Ammon's horn (tissue), 1 donor: ENCODE measurements around the gene FXN.
A peak's percentile ranks its signal among the peaks of the same experiment; 100 is the strongest.
"Not testable (repeated sequence)": the region's sequence is repeated elsewhere in the genome, so short reads cannot be mapped to it uniquely, and the experiment has no call there.

Source experiments
- DNase-seq: peaks from one replicate; pipeline ENCODE4 v3.0.0-alpha.2; 2016; ENCODE audit warnings: low spot score

Gene FXN

DNA sequence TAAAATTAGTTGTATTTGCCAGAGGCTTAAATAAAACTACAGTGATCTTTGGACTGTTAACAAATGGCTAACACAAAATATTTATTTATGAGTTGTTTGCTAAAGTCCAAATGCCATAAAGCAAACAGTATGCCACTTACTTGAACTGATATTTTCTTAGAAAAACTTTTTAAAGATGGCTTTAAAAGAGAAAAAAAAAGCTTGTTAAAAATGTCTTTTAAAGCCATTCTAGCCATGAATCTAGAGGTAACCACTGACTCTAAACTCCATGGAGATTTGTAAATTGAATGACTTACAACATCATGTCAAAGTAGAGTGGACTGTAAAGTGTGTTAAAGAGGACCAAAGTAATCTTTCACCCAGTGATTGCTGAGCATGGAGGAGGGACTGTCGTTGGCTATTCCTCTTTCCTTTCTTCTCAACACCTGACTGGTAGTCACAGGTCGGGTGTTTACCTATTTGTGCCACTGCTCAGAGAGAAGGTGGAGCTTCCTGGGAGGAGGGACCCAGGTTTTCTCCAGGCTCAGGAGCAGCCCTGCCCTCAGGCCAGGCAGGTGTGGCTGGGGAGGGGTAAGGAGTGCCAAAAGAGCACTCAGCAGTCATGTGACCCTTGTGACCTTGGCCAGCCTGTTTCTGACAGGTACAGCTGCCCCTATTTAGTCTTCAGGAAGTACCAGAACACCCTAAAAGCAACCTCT is 69.4 kb downstream of the FXN start:
- DNase-seq, result no peak

DNA sequence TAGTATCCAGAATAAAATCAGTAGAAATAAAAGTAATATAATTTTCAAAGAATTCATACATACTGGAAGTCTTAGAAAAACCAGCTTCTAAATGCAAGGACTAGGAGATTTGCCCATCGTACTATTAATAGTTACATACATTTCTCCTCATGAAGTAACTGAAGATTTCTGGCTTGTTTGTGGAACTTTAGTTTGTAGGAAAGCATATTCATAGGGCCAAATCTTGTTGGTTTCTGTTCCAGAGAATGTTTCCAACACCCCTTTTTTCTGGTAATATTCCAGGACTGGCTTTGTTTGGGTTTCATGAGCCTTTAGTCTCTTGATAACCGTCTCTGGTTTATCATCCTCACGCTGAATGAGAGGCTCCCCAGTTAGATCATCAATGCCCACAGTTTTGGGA is 72.2 kb downstream of the FXN start:
- no peak for DNase-seq

DNA sequence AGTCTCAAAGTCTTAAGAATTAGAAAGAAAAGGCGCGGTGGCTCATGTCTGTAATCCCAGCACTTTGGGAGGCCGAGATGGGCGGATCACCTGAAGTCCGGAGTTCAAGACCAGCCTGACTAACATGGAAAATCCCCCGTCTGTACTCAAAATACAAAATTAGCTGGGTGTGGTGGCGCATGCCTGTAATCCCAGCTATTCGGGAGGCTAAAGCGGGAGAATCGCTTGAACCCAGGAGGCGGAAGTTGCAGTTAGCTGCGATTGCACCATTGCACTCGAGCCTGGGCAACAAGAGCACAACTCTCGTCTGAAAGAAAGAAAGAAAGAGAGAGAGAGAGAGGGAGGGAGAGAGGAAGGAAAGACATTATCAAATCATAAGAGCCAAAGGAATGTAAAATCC is 73.2 kb downstream of the FXN start:
- not testable (repeated sequence) for DNase-seq

DNA sequence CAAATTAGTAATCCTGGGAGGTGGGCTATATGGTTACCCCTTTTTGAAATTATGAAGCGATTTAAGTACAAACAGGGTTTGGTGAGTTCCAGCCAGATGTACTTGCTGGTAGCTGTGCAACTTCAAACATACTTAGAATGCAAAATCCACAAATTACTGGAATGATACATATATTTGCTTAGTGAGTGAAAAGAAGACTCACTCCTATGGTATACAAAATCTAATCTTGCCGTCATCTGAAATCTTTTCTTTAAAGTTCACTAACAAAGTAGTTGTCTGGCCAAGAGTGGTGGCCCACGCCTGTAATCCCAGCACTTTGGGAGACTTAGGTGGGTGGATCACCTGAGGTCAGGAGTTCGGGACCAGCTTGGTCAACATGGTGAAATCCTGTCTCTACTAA is 73.6 kb downstream of the FXN start:
- DNase-seq, result no peak

DNA sequence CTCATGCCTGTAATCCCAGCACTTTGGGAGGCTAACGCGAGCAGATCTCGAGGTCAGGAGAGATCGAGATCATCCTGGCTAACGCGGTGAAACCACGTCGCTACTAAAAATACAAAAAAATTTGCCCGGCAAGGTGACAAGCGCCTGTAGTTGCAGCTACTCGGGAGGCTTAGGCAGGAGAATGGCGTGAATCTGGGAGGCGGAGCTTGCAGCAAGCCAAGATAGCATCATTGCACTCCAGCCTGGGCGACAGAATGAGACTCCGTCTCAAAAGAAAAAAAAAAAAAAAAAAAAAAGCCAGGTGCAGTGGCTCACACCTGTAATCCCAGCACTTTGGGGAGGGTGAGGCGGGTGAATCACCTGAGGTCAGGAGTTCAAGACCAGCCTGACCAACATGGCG is 77.1 kb downstream of the FXN start:
- not testable (repeated sequence) for DNase-seq

DNA sequence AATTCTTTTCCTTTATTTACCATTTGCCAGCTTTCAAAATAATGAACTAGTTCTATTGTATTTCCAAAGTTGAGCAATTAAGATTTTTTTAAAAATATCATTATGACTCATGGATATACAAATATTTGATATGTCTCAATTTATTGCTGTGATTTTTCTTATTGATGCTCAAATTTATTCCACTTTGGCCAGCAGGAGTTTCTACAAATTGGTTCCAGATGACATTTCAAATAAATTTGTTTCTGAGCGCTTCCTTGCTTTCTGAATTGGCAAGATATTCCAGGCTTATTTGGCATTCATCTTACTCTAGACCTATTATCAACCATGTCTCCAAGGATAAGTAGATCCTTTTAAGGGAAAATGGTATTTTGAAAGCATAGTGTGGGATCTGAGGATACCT is 80.1 kb downstream of the FXN start:
- DNase-seq, result no peak

DNA sequence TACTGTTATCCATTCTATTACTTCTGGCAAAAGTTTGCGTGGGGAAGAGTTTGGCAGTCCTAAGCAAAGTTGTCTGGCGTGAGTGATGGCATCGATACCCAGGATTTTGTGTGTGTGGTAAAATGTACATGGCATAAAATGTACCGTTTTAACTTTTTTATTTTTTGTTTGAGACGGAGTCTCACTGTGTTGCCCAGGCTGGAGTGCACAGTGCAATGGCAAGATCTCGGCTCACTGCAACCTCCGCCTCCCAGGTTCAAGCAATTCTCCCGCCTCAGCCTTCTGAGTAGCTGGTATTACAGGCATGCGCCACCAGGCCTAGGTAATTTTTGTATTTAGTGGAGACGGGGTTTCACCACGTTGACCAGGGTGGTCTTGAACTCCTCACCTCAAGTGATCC is 83.1 kb downstream of the FXN start:
- DNase-seq, result no peak

DNA sequence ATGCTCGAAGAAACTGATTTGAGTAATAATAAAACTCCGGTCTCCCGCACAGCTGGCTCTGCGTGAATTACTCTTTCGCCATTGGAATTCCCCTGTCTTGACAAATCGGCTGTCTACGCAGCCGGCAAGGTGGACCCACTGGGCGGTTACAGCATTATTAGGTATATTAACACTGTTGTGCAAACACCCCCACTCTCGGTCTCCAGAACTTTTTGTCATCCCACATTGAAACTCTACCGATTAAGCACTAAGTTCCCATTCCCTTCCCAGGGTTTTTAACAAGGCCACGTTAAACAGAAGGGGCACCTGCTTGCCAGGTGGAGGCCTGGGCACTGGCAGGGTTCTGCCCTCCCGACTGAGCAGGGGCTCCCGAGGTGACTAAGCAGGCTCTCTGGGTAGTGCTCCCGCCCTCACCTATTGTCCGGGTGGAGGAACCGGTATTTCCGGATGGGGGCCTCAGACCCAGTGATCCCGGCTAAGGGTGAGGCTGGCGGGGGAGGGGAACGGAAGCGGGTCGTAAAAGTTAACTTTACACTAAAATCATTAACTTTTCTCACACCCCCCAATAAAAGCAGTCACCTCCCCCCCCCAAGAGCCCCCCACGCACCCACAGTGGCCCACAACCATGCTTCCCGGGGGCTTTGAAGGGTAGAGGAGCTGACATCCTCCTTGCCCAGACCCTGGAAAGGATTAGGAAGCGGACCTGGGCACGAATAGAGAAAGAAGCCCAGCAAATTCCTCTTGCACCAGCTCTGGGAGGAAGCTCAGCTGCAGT is 85.0 kb downstream of the FXN start:
- no peak for DNase-seq

DNA sequence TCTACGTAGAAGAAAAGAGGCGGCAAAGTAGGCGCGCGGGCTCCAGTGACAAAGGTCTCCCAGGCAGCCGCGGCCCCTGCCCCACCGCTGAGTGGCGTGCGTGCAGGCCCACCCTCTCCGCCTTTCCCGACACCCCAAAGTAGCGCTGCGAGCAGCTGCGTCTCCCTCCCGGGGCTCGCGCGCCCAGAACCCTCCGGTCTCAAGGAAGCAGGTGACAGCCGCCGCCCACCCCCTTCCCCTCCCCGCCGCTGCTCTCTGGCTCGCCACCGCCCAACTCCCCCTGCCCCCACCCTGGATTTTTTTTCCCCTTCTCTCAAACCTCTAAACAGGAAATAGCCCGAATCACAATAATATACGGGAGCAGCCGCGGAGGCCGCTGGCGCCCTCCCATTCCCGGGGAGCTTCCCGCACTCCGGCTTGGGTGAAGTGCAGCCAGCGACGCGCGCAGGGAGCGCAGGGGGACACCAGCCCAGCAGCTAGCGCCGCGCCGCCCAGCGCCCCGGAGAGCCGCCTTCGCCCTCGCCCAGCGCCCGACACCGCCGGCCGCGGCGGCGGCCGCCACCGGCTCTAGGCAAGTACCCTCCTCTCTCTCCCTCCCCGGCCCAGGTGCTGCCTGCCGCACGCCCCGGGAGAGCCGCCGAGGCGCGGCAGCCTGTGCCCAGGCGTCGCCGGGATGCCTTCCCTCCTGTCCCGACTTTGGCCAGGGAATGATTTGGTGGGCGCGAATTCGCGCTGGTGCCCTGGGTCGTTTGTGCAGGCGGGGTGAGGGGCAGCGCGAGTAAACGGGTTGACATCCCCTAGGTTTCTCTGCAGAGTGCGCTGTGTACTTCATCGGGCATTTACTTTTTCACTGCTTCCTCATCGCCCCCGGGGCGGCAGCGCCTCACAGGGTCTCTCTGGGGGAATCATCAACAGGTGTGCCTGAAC is 85.9 kb downstream of the FXN start:
- peak; percentile 57 for DNase-seq

DNA sequence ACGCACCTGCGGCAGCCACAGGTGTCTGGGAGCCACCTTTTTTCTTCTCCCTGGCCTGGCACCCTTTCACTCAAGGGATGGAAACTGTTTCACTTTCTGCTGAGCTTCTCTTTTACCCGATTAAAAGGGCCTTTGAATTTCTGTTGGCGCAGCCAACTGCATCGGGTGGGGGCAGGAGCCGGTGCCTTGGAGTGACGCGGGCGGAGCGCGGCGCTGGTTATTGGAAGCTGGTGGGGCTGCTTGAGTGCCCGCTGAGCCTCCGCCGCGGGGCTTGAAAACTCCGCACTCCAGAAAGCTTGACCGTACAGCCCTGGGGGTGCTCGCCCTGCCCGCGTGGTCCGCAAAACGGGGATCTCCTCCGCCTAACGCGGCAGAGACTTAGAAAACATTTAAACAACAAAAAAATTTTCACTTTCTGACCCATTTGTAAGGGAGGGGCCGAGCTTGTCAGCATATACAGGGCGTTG is 86.6 kb downstream of the FXN start:
- peak; percentile 85 for DNase-seq

DNA sequence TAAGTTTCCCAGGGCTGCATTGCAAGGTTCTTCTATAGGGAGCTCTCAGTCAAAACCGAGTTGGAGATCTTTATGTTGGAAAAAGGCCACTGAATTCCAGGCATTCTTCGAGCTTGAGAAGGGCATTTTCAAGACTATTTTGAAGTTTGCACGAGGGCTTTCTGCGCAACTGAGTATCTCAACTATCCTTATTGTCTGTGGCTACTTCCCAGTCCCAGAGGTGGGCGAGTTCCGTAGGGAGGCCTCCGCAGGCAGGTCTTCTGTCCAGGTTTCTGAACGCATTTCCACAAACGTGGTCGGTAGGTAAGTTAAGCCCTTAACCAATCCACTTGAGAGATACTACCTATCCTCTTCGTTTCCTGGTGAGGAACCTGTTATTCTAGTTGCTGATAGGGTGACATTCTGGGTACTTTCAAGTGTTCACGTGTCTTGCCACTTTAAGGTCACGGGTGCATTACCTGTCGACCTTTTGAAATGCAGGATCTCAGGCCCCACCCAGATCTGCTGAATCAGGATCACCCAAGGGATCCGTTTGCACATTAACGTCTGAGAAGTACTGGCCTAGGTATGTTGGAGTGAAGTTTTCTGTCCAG is 87.1 kb downstream of the FXN start:
- no peak for DNase-seq

DNA sequence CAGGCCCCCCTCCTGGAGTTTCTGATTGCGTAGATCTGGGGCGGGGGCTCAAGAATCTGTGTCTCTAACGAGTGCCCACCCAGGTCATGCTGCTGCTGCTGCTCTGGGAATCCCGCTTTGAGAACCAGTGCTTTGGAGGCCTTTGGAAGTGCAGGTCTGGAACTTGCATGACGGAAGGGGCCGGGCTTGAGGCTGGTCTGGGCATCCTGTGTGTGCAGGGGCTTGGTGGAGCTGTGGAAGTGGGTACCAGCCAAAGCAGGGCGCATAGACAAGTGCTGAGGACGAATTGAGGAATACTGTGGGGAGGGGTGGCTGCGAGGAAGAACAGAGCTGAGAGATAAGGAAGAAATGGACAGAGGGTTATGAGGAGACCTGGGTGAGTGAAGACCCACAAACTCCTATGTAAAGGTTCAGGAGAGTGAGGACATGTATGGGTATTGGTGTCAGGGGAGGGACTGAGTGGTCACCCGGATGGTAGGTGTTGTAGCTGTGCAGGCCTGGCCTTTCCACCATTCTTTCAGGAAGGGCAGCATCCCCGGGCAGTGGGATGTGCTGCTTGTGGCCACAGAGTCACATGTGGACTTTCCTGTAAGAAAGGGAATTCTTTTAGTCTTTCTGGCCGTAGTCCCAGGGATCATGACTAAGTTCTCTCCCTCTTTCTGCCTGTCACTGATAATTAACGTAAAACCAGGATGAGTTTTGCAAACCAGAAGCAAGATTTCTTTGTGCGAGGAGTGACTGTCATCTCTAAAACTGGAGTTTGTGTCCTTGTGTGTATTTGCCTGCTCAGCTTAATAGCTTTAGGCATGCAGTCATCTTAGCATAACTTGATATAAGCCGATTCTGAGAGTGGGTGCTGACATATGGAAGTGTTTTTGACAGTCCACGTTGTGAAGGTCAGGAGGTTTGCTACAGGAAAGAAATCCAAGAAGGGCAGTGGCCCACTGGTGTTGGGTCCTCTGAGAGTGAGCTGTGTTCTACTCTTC is 95.2 kb downstream of the FXN start:
- DNase-seq, result no peak

DNA sequence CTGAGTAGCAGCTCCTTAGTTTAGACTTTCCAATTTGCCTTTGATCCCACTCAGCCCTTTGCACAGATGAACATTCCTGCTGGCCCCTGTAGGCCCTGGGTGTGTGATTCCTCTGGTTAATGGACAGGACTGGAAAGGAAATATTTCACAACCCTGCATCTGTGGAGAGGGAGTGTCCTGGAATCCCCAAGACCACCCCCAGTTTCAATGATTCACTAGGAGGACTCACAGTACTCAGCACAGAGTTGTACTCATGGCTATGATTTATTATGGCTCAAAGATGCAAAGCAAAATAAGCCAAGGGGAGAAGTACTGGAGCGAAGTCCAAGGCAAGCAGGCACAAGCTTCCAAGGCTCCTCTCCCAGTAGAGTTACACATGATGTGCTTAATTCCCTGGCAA is 96.1 kb downstream of the FXN start:
- no peak for DNase-seq

DNA sequence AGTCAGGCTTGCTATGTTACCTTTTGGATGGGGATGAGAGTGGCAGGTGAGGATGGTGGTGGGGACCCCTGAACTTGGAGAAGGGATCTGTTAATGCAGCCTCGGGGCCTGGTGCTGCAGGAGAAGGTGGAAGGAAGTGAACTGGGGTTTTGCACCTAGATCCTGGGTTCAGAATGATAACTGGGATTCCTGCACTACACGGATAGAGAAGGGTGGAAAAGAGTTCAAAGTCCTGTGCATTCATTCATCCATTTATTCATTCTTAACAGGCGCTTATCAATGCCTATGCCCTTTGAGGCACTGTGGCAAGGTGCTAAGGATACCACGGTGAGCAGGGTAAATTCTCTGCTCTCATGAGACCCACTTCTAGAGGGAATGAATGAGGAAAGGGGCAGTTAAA is 96.8 kb downstream of the FXN start:
- DNase-seq, result no peak

DNA sequence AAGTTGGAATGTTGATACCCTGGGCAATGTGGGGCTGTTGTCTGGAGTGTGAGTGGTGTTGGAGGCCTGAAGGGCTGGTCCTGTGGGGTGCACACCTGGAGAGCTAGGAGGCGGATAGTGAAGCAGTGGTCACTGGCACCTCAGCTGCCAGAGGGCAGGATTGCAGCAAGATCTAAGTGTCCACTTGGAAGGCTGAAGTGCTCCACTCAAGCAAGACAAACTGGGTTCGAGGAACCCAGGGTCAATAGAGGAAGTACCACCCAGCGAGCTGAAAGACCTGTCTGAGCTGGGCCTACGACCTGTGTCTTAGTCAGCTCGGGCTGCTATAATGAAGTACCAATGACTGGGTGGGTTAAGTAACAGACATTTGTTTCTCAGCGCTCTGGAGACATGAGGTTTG is 98.9 kb downstream of the FXN start:
- no peak for DNase-seq

DNA sequence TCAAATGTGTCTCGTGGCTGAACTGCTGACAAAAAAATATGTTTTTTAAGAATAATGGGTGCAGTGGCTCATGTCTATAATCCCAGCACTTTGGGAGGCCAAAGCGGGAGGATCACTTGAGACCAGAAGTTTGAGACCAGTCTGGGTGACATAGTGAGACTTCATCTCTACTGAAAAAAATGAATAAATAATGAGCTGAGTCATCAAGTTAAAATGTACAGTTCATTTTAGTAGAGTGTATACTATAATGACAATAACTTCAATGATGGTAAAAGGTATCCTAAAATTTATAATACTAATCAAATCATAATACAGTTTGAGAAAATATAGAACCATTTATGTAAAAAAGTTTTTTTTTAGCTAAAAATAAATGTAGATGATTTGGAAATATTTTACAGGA is 100.6 kb downstream of the FXN start:
- DNase-seq, result no peak

DNA sequence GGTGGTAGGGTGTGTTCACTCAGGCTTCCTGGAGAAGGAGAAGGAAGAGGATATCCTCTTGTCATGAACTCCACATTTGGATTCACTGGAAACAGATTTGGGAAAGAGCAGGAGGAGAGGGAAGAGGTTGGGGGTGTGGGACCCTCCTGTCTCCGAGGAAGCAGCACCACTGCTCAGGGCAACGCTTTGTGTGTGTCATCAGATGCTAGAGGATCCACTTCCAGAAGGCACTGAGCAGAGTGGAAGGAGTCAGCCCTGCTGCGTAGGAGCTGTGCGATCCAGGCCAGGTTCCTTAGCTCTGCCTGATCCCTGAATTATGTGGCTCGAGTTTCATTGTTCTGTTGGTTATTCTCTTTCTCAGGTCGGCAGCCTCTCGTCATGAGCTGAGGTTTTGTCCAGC is 101.2 kb downstream of the FXN start:
- DNase-seq, result no peak

DNA sequence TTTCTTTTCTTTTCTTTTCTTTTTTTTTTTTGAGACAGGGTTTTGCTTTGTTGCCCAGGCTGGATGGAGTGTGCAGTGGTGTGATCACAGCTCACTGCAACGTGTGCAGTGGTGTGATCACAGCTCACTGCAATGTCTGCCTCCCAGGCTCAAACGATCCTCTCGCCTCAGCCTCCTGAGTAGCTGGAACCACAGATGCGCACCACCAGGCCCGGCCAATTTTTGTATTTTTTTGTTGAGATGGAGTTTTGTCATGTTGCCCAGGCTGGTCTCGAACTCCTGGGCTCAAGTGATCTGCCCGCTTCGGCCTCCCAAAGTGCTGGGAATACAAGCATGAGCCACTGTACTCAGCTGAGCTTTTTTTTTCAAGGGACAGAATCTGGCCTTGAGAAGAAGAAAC is 101.8 kb downstream of the FXN start:
- DNase-seq, result no peak

DNA sequence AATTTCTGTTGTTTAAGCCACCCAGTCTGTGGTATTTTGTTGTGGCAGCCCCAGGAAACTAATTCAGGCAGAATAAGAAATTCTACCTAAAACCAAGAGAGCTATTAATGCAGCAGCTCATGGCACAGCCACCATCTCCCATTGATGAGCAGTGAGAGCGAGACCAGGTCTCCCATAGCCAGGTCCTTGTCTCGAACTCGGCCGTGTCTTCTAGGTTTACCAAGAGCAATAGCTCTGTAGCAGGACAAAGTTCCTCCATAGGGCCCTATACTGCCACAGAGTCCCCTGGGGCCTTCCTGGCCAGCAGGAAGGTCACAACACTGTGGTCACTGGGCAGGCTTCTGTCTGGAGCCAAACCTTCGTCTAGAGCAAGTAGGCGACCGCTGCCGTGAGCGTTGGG is 104.0 kb downstream of the FXN start:
- no peak for DNase-seq

DNA sequence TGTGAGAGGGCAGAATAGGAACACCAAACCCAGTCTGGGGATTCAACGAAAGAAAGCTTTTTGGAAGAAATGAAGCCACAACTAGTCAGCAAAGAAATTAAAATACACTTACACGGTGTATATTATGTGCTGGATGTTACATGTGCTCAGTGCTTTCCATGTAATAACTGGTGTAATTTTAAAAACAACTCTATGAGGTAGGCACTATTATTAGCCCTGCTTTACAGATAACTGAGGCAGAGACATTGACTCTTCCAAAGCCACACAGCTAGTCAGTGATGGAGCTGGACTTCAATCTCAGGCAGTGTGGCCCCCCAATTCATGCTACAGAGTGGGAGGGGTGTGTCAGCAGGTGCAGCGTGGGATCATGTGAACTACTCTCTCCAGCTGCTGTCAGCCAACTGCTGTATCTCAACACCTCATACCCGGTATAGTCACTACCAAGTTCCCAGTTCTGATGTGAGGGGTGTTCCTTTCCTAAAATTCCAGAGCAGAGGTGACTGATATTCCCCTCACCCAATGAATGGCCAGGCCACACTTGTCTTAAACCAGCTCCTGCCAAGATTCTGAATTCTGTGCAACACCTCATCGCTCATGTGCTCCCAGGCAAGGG is 104.7 kb downstream of the FXN start:
- DNase-seq, result no peak

DNA sequence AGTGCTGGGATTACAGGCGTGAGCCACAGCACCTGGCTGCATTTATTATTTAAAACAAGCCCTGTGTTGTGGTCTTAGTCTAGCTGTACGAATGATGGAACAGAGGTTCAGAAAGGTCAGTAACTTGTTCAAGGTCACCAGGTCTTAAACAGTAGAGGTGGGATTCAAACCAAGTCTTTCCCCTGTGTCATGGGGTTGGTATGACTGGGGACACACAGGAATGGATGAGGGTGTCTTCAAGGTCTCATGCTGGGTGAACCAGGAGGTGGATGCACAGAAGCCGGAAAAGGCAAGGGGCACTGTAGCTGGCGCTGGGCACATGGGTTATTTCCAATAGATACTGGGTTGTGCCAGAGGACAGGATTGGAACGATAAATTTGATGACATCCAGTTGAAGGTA is 106.3 kb downstream of the FXN start:
- DNase-seq, result no peak
